ENCODE results near the gene NSL1.

DNA sequence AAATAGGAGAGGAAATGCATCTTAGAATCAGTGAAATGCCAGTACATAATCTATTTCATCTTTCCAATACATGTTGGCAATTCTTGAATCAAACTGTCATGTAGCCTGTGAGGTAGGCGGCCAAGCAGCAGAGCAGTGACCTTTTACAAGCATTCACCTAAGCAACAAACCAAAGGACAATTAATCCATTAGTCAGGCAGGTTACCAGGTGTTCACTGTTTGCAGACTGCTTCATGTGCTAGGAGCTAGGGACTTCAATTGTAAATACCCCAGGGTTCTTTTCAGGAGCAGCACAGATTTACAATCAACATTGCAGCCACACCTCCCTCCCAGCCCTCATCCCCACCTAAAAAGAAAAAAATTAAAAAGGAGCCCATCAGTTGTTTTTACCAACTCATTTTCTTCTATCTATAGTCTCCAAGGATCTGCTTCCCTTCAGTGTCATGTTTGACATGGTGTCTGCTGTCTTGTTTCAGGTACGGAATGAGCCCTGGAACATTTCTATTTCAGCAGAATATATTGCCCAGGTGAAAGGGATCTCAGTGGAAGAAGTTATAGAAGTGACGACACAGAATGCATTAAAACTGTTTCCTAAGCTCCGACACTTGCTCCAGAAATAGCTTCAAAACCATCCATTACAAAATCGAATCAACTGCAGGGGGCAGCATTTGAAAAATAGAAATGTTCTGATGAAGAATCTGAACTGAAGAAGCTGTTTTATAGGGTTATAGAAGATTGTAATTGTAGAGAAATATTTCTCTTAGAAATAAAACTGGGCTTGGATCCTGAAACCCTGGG lies 23.2 kb upstream of the NSL1 start:
- TF ChIP-seq CTCF (IDR thresholded peaks at IDR 0.05) = peak; percentile 58
- no peak for TF ChIP-seq ZFX (IDR thresholded peaks at IDR 0.05; ENCODE audit: borderline replicate concordance)

All from 22Rv1 (cell line).